ENCODE measurements around the gene CKAP2.
"Not testable (repeated sequence)": the region's sequence is repeated elsewhere in the genome, so short reads cannot be mapped to it uniquely, and the experiment has no call there.

CKAP2 gene

GRCh38 chr13:52451135-52451804, 4.0 kb upstream of the CKAP2 start:
- DNase-seq = no peak

GRCh38 chr13:52452470-52452869, 2.8 kb upstream of the CKAP2 start:
- no peak for DNase-seq

DNA sequence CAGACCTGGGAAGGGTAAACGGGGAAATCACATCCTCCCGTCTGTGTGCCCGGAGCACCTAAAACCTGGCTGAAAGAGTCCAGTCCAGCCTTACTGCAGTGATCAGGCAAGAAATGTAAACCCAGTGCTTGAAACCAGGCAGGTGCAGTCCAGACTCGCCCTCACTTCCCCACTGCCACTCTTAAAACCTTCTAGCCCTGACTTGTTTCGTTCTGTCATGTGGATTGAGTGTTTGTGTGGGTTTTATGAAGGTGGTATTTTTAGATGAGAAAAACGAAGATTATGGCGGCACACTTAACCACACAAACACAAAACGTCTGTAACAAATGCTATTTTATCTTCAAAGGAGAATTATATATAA, 839 bp upstream of the CKAP2 start:
- no peak for DNase-seq

DNA sequence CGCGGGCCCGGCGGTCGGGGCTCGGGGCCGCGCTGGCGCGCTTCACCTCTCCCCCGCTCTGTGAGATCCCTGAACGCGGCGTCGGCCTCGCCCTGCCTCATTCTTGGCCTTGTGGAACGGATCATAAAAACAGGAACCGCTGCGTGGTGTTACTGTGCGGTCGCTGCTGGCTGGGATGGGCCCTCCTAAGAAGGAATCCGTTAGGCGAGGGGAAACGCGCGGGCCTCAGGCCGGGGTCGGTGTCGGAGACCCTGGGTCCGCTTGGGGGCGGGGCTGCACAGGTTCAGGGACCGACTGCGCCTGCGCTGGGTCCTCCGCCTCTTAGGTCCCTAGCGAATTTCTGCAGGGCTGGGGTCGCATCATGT, 381 bp downstream of the CKAP2 start:
- DNase-seq = no peak

DNA sequence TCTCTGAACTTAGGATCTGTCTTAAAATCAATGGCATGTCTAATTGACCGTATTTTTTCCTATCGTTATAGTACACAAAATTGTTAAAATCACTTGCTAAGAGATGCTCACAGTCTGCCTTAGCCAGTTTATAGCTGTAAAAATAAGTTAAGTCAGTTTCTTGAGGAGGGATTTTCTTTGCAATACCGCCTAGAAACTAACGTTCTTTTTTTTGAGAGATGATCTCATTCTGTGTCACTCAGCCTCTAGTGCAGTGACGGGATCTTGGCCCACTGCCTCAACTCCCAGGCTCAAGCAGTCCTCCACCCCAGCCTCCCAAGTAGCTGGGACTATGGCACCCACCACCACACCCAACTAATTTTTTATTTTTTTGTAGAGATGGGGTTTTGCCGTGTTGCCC, 4.4 kb downstream of the CKAP2 start:
- no peak for DNase-seq

DNA sequence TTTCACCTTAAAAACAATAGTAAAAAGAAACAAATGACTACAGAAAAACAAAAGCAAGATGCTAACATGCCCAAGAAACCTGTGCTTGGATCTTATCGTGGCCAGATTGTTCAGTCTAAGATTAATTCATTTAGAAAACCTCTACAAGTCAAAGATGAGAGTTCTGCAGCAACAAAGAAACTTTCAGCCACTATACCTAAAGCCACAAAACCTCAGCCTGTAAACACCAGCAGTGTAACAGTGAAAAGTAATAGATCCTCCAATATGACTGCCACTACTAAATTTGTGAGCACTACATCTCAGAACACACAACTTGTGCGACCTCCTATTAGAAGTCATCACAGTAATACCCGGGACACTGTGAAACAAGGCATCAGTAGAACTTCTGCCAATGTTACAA, 6.0 kb downstream of the CKAP2 start:
- no peak for DNase-seq

GRCh38 chr13:52463526-52463925, 8.2 kb downstream of the CKAP2 start:
- DNase-seq = no peak

DNA sequence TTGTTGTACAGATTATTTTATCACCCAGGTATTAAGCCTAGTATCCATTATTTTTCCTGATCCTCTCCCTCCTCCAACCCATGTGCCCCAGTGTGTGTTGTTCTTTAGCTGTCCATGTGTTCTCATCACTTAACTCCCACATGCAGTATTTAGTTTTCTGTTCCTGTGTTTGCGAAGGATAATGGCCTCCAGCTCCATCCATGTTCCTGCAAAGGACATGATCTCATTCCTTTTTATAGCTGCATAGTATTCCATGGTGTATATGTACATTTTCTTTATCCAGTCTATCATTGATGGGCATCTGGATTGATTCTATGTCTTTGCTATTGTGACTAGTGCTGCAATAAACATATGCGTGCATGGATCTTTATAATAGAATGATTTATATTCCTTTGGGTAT, 13.2 kb downstream of the CKAP2 start:
- not testable (repeated sequence) for DNase-seq

GRCh38 chr13:52480677-52481428, 25.6 kb downstream of the CKAP2 start:
- not testable (repeated sequence) for DNase-seq

- DNase-seq = not testable (repeated sequence)
These were observed 31.8 kb downstream of the CKAP2 start for GRCh38 chr13:52487078-52487477.

DNA sequence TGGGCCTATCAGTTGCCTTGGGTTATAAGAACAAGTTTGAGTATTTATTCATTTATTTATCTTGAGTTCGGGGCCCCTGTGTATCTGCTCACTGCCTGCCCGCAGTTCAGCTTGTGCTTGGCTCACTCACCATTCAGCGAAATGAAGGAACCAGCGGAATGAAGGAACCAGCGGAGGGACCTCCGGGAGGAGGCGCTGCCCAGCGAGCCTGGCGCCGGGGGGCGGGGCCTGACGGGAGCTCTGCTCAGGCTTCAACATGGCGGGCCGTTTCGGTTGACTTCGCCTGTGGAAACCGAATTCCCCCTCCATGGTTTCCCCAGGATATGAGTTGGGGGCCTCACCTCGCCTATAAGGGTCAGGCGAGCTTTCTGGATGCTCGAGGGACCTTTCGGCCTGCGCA, 33.5 kb downstream of the CKAP2 start:
- DNase-seq = not testable (repeated sequence)

DNA sequence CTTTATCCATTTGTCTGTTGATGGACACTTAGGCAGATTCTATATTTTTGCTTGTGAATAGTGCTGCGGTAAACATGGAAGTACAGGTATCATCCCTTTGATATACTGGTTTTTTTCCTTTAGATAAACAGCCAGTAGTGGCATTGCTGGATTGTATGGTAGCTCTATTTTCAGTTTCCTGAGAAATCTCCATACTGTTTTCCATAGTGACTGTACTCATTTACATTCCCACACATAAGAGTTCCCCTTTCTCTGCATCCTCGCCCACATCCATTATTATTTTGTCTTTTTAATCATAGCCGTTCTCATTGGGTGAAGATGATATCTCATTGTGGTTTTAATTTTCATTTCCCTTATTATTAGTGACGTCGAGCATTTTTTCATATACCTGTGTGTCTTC, 35.7 kb downstream of the CKAP2 start:
- DNase-seq = not testable (repeated sequence)

- not testable (repeated sequence) for DNase-seq
These were observed 39.0 kb downstream of the CKAP2 start for GRCh38 chr13:52494241-52494640.

- not testable (repeated sequence) for DNase-seq
These were observed 42.7 kb downstream of the CKAP2 start for GRCh38 chr13:52497979-52498378.

DNA sequence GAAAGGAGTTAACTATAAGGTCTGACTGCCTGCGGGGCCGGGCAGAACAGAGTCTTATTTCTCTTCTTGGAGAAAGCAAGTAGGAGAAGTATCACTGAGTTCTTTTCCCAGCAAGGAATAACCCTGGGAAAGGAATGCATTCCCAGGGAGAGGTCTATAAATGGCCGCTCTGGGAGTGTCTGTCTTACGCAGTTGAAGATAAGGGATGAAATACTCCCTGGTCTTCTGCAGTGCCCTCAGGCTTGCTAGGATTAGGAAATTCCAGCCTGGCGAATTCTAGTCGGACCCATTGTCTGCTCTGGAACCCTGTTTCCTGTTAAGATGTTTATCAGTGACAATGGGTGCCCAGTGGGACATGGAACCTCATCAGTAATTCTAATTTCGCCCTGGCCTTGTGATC, 47.0 kb downstream of the CKAP2 start:
- DNase-seq = not testable (repeated sequence)

- not testable (repeated sequence) for DNase-seq
These were observed 50.6 kb downstream of the CKAP2 start for GRCh38 chr13:52505843-52506242.

DNA sequence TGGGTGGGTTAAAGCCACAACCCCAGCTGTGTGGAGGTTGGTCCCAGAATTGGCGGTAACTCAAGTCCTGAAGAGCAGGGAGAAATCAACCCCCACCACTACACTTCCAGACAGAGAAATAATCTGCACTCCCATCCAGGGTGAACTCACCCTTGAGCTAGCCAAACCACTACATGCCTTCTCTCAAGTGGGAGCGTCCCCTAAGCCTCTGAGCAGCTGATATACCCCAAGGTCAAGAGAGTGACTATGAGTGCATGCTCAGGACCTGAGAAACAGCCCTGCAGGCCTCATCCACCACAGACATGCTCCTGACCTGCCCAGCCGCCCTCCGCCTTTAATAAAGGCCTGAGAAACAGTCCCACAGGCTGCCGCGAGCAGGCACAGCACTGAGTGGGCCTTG, 54.3 kb downstream of the CKAP2 start:
- DNase-seq = not testable (repeated sequence)

GRCh38 chr13:52510221-52510797, 55.0 kb downstream of the CKAP2 start:
- DNase-seq = not testable (repeated sequence)

- not testable (repeated sequence) for DNase-seq
These were observed 56.3 kb downstream of the CKAP2 start for GRCh38 chr13:52511598-52511997.

GRCh38 chr13:52513957-52514596, 58.8 kb downstream of the CKAP2 start:
- DNase-seq = peak; percentile 2

- not testable (repeated sequence) for DNase-seq
These were observed 68.0 kb downstream of the CKAP2 start for GRCh38 chr13:52523323-52523722.
